ENCODE measurements around the gene EP400. TPM values are rescaled to one million over a fixed set of nuclear protein-coding genes. Genes with fewer than 3 reads are reported as not detected.
"Not testable (repeated sequence)": the region's sequence is repeated elsewhere in the genome, so short reads cannot be mapped to it uniquely, and the experiment has no call there.

Gene EP400
- total and polyA plus RNA-seq, 2 of the 4 experiments (the other 2 are of a cell fraction): 4.3 to 11.4 TPM

DNA sequence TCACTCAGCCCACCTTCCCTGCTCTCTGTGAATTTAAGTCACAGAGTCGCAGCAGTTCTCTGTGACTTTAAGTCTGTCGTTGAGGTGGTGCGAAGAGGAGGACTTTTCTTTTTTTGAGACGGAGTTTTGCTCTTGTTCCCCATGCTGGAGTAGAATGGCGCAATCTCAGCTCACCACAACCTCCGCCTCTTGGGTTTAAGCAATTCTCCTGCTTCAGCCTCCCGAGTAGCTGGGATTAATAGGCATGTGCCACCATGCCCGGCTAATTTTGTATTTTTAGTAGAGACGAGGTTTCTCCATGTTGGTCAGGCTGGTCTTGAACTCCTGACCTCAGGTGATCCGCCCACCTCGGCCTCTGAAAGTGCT, 35.8 kb downstream of the EP400 start:
- dilution Hi-C loops (cut with HindIII; ENCODE audit: low sequenced_read_pairs, unreplicated experiment); H4K5ac ChIP-seq (ENCODE audit: low read depth, low read length); H2BK120ac ChIP-seq (ENCODE audit: low read depth, low read length); intact Hi-C loops (cut with micrococcal nuclease); H4K91ac ChIP-seq (ENCODE audit: insufficient read depth, low read depth, low read length); POLR2A ChIA-PET (ENCODE audit: unreplicated experiment); H4K8ac ChIP-seq (ENCODE audit: low read depth in 2 of 2, low read length in 2 of 2); H3K18ac ChIP-seq (ENCODE audit: low read depth, low read length); H3K56ac ChIP-seq (ENCODE audit: extremely low read depth, insufficient read depth, low read length); H3K4me2 ChIP-seq (ENCODE audit: low read depth, low read length); ATAC-seq (ENCODE audit: low read depth); H3K9ac ChIP-seq (ENCODE audit: low read depth, low read length); H3K4me1 ChIP-seq (ENCODE audit: control insufficient read depth, insufficient read depth, low read length); H3K27me3 ChIP-seq (ENCODE audit: control insufficient read depth, insufficient read depth, low read length); H2BK20ac ChIP-seq (ENCODE audit: low read depth, low read length); H2BK5ac ChIP-seq (ENCODE audit: low read depth, low read length, poor library complexity, severe bottlenecking); H3K23ac ChIP-seq (ENCODE audit: low read depth, low read length); H4K20me1 ChIP-seq (ENCODE audit: insufficient read depth, low read length); H3K9me1 ChIP-seq (ENCODE audit: insufficient read depth, low read length); H3K27ac ChIP-seq (ENCODE audit: insufficient read depth, low read length); BruUV-seq (replicated peaks); H3K4ac ChIP-seq (ENCODE audit: low read depth, low read length); H2AK5ac ChIP-seq (ENCODE audit: low read depth, low read length); DNase-seq; H3K9me3 ChIP-seq (ENCODE audit: control insufficient read depth, insufficient read depth, low read length); H3K4me3 ChIP-seq (ENCODE audit: insufficient read depth, low read depth, low read length); H2BK15ac ChIP-seq (ENCODE audit: low read depth, low read length); H3K14ac ChIP-seq (replicated peaks; ENCODE audit: low read depth, low read length); H2AFZ ChIP-seq (replicated peaks; ENCODE audit: low read length, poor library complexity); H2AK9ac ChIP-seq (replicated peaks; ENCODE audit: low read depth, low read length, poor library complexity); CTCF ChIA-PET; in situ Hi-C loops (cut with MboI; ENCODE audit: low sequenced_read_pairs): not testable (repeated sequence)
- Histone ChIP-seq H3K36me3 (ENCODE audit: control insufficient read depth, insufficient read depth, low read length) (peaks cover 59% of the 10 kb centered on the region), H3K79me1 (ENCODE audit: low read depth in 1 of 2, low read length in 2 of 2) (peaks cover 4 to 28% of the 10 kb centered on the region in 2 experiments; a peak in 2 of 4 replicates)
- no CpG with 5 or more reads among the region's 11 CpGs for WGBS, 2 experiments (ENCODE audit: extremely low coverage in 2 of 2, insufficient read length in 1 of 2)
- TF ChIP-seq CEBPB (IDR thresholded peaks at IDR 0.05; ENCODE audit: low read depth, low read length): 0 out of 2 replicates have a peak, but pooled peaks have one; percentile 11
